Lung (tissue), 12 donors: ENCODE data around the gene CEBPA. TPM values are rescaled to one million over a fixed set of nuclear protein-coding genes. Genes with fewer than 3 reads are reported as not detected.

ENCODE experiments used
- ATAC-seq: fragments of 200-7000 bp; cut with Tn5 transposase; one replicate; pipeline ENCODE4 v1.9.1; 2020; ENCODE audit warnings: moderate number of reproducible peaks; ENCODE audit not compliant: insufficient read depth, low FRiP score
- DNase-seq, 3 donors: peaks; one replicate each; pipeline ENCODE4 v3.0.0-alpha.2; 2013 to 2017
- H3K27ac ChIP-seq, 2 donors: one replicate each; pipeline ENCODE4 v1.5.1; 2013; ENCODE audit warnings: mild to moderate bottlenecking in 2 of 2, moderate library complexity in 2 of 2, control low read depth in 1 of 2, inconsistent platforms in 1 of 2, low read depth in 1 of 2, low read length in 1 of 2
- H3K27me3 ChIP-seq, 3 donors: one replicate each; pipeline ENCODE4 v1.5.1; 2013; ENCODE audit warnings: low read length in 2 of 3; ENCODE audit not compliant: control insufficient read depth in 3 of 3, insufficient read depth in 3 of 3
- H3K36me3 ChIP-seq, 4 donors: one replicate each; pipeline ENCODE4 v1.5.1; 2013; ENCODE audit warnings: low read length in 4 of 4, mild to moderate bottlenecking in 1 of 4, moderate library complexity in 1 of 4; ENCODE audit not compliant: control insufficient read depth in 4 of 4, insufficient read depth in 4 of 4
- H3K4me1 ChIP-seq, 5 donors: one replicate each; pipeline ENCODE4 v1.5.1; 2013; ENCODE audit warnings: low read length in 5 of 5, mild to moderate bottlenecking in 2 of 5, moderate library complexity in 1 of 5; ENCODE audit not compliant: control insufficient read depth in 5 of 5, insufficient read depth in 5 of 5
- H3K4me3 ChIP-seq: one replicate; pipeline ENCODE4 v1.5.1; 2013; ENCODE audit warnings: mild to moderate bottlenecking, control low read depth, moderate library complexity
- H3K9ac ChIP-seq, 2 donors: one replicate each; pipeline ENCODE4 v1.5.1; 2013; ENCODE audit warnings: low read length in 2 of 2, control low read depth in 1 of 2; ENCODE audit not compliant: insufficient read depth in 1 of 2
- H3K9me3 ChIP-seq, 4 donors: one replicate each; pipeline ENCODE4 v1.5.1; 2013; ENCODE audit warnings: low read length in 3 of 4, mild to moderate bottlenecking in 1 of 4, moderate library complexity in 1 of 4; ENCODE audit not compliant: control insufficient read depth in 4 of 4, insufficient read depth in 3 of 4
- CTCF ChIP-seq: IDR thresholded peaks from 2 replicates; pipeline ENCODE4 v1.5.1; 2012; ENCODE audit warnings: mild to moderate bottlenecking; ENCODE audit errors: control extremely low read depth, extremely low read depth
- WGBS, 2 donors: extraction: QIAGEN DNeasy Blood & Tissue Kit; methylation state at CpG; one replicate each; pipeline ENCODE4 v1.1.7; 2013; 5-methylcytosine and 5-hydroxymethylcytosine counted together
- polyA plus RNA-seq, 2 donors: library from polyadenylated mRNA; stranded (reverse); fragments of 200-250 nt; gene quantifications; one replicate each; pipeline ENCODE4 v1.2.1, GENCODE V29; 2013
- total RNA-seq, 2 donors: library from RNA; depleted of rRNA in 1 of 2; stranded (reverse); fragments of >200 nt in 1 of 2; gene quantifications; one replicate each; pipeline ENCODE4 v1.2.1, GENCODE V29; 2014 to 2021
- donor health status: control.
- donor health status: control.
- donor health status: Bipolar disorder and iron deficiency.
- donor health status: healthy.
- donor health status: DM: yes; HTN: yes; CAD: no.

CEBPA gene
- total and polyA plus RNA-seq, 4 donors, result 20.4 to 93.8 (median 61.2) TPM

GRCh38 chr19:33252971-33253370 is 49.4 kb downstream of the CEBPA start:
- no peaks in the 10 kb centered on the region for H3K9me3 ChIP-seq
- H3K9ac ChIP-seq, result no peak overlapping the region
- TF ChIP-seq CTCF, result no peak
- H3K4me1 ChIP-seq, result peaks cover 0 to 8% (median 0%) of the 10 kb centered on the region in 5 donors
- H3K36me3 ChIP-seq, result no peaks in the 10 kb centered on the region
- H3K27ac ChIP-seq, result no peak overlapping the region
- 59 to 72% methylated on average over 8 of the region's 8 CpGs for WGBS, 2 donors
- no peak for DNase-seq
- no peak overlapping the region for H3K4me3 ChIP-seq
- H3K27me3 ChIP-seq, result no peaks in the 10 kb centered on the region
- ATAC-seq, result no peak

GRCh38 chr19:33252418-33252962 is 49.8 kb downstream of the CEBPA start:
- WGBS, 2 donors, result 92 to 93% methylated on average over 4 of the region's 4 CpGs
- Histone ChIP-seq H3K36me3 (no peaks in the 10 kb centered on the region), H3K4me3 (no peak overlapping the region), H3K27me3 (no peaks in the 10 kb centered on the region), H3K4me1 (peaks cover 0 to 8% (median 0%) of the 10 kb centered on the region in 5 donors), H3K27ac (no peak overlapping the region), H3K9me3 (no peaks in the 10 kb centered on the region), H3K9ac (no peak overlapping the region)
- ATAC-seq (no peak), DNase-seq (no peak)
- TF ChIP-seq CTCF, result no peak

- Histone ChIP-seq H3K9me3 (no peaks in the 10 kb centered on the region), H3K4me1 (peaks cover 0 to 7% (median 0%) of the 10 kb centered on the region in 5 donors), H3K27ac (no peak overlapping the region), H3K9ac (no peak overlapping the region), H3K4me3 (no peak overlapping the region), H3K27me3 (no peaks in the 10 kb centered on the region), H3K36me3 (no peaks in the 10 kb centered on the region)
- DNase-seq (no peak), ATAC-seq (no peak)
- TF ChIP-seq CTCF, result no peak
- WGBS, 2 donors, result 79 to 83% methylated on average over 17 of the region's 17 CpGs
These were observed 50.7 kb downstream of the CEBPA start for GRCh38 chr19:33251526-33252090.
